SK-N-SH treated with all-trans-retinoic acid at 6 μM for 48 hours (cell line): Measurements from ENCODE around the gene KCNC3.

Source experiments
- ATAC-seq: fragments of 200-7000 bp; cut with Tn5 transposase; 3 replicates; pipeline ENCODE4 v1.9.1; 2020; ENCODE audit warnings: mild to moderate bottlenecking, moderate library complexity
- ARNTL ChIP-seq: fragments of 450-650 bp; formaldehyde crosslinking; IDR thresholded peaks from 2 replicates; pipeline ENCODE4 v1.5.0; 2020; ENCODE audit warnings: low read depth, mild to moderate bottlenecking, moderate library complexity, borderline replicate concordance
- BACH2 ChIP-seq: fragments of 250-450 bp; sonication (Bioruptor Pico); IDR thresholded peaks from 2 replicates; pipeline ENCODE4 v1.9.0; 2021; ENCODE audit warnings: mild to moderate bottlenecking, borderline replicate concordance
- CSDC2 ChIP-seq: fragments of 250-450 bp; sonication (Bioruptor Pico); IDR thresholded peaks from 2 replicates; pipeline ENCODE4 v1.5.0; 2020; ENCODE audit warnings: mild to moderate bottlenecking, moderate library complexity
- ESRRG ChIP-seq: fragments of 250-450 bp; sonication (Bioruptor Pico); IDR thresholded peaks from 2 replicates; pipeline ENCODE4 v1.6.1; 2021; ENCODE audit warnings: mild to moderate bottlenecking
- GLIS3 ChIP-seq: fragments of 250-450 bp; sonication (Bioruptor Pico); IDR thresholded peaks from 2 replicates; pipeline ENCODE4 v1.5.0; 2020; ENCODE audit warnings: mild to moderate bottlenecking, moderate library complexity
- OSR1 ChIP-seq: fragments of 250-450 bp; sonication (Bioruptor Pico); IDR thresholded peaks from 2 replicates; pipeline ENCODE4 v1.8.0; 2022; ENCODE audit warnings: moderate library complexity, mild to moderate bottlenecking, inconsistent platforms
- PPARA ChIP-seq: fragments of 250-450 bp; sonication (Bioruptor Pico); IDR thresholded peaks from 2 replicates; pipeline ENCODE4 v1.5.0; 2020; ENCODE audit warnings: mild to moderate bottlenecking, borderline replicate concordance
- RARB ChIP-seq: fragments of 250-450 bp; sonication (Bioruptor Pico); IDR thresholded peaks from 2 replicates; pipeline ENCODE4 v1.8.0; 2021; ENCODE audit warnings: mild to moderate bottlenecking, moderate library complexity
- SNAI2 ChIP-seq: fragments of 250-450 bp; sonication (Bioruptor Pico); IDR thresholded peaks from 2 replicates; pipeline ENCODE4 v1.5.0; 2020; ENCODE audit warnings: mild to moderate bottlenecking, moderate library complexity
- TCF4 ChIP-seq: fragments of 250-450 bp; sonication (Bioruptor Pico); IDR thresholded peaks from 2 replicates; pipeline ENCODE4 v1.8.0; 2021; ENCODE audit warnings: mild to moderate bottlenecking, moderate library complexity, borderline replicate concordance
- TOX ChIP-seq: fragments of 250-450 bp; sonication (Bioruptor Pico); IDR thresholded peaks from 2 replicates; pipeline ENCODE4 v1.8.0; 2021; ENCODE audit warnings: mild to moderate bottlenecking, moderate library complexity, borderline replicate concordance
- ZC3H10 ChIP-seq: fragments of 250-450 bp; sonication (Bioruptor Pico); IDR thresholded peaks from 2 replicates; pipeline ENCODE4 v1.5.1; 2021; ENCODE audit warnings: mild to moderate bottlenecking, moderate library complexity
- ZFP3 ChIP-seq: fragments of 250-450 bp; sonication (Bioruptor Pico); IDR thresholded peaks from 2 replicates; pipeline ENCODE4 v1.5.0; 2020; ENCODE audit warnings: mild to moderate bottlenecking, moderate library complexity
- ZFP30 ChIP-seq: fragments of 450-650 bp; formaldehyde crosslinking; IDR thresholded peaks from 2 replicates; pipeline ENCODE4 v1.5.0; 2022; ENCODE audit warnings: mild to moderate bottlenecking, moderate library complexity
- ZNF565 ChIP-seq: fragments of 450-650 bp; formaldehyde crosslinking; conservative IDR thresholded peaks from 2 replicates; pipeline ENCODE4 v1.5.0; 2020; ENCODE audit warnings: low read depth, mild to moderate bottlenecking, moderate library complexity
- ZNF70 ChIP-seq: fragments of 450-650 bp; formaldehyde crosslinking; IDR thresholded peaks from 2 replicates; pipeline ENCODE4 v1.5.0; 2020; ENCODE audit warnings: mild to moderate bottlenecking, moderate library complexity
- ZNF8 ChIP-seq: fragments of 450-650 bp; formaldehyde crosslinking; IDR thresholded peaks from 2 replicates; pipeline ENCODE4 v1.5.0; 2020; ENCODE audit warnings: mild to moderate bottlenecking, moderate library complexity
- TF ChIP-seq, protein P1 (sequence below): fragments of 250-450 bp; sonication (Bioruptor Pico); IDR thresholded peaks from 2 replicates; pipeline ENCODE4 v1.8.0; 2021; ENCODE audit warnings: low read depth, mild to moderate bottlenecking, moderate library complexity, borderline replicate concordance
- TF ChIP-seq, protein P2 (sequence below): fragments of 250-450 bp; sonication (Bioruptor Pico); IDR thresholded peaks from 2 replicates; pipeline ENCODE4 v1.5.1; 2020; ENCODE audit warnings: low read depth, mild to moderate bottlenecking, moderate library complexity
- TF ChIP-seq, protein P3 (sequence below): fragments of 250-450 bp; sonication (Bioruptor Pico); IDR thresholded peaks from 2 replicates; pipeline ENCODE4 v1.8.0; 2020; ENCODE audit warnings: mild to moderate bottlenecking, moderate library complexity, borderline replicate concordance
- TF ChIP-seq, protein P4 (sequence below): fragments of 250-450 bp; sonication (Bioruptor Pico); IDR thresholded peaks from 2 replicates; pipeline ENCODE4 v1.5.0; 2020; ENCODE audit warnings: mild to moderate bottlenecking, moderate library complexity
- TF ChIP-seq, protein P5 (sequence below): fragments of 250-450 bp; sonication (Bioruptor Pico); IDR thresholded peaks from 2 replicates; pipeline ENCODE4 v1.5.1; 2021; ENCODE audit warnings: mild to moderate bottlenecking, moderate library complexity

The KCNC3 gene

DNA sequence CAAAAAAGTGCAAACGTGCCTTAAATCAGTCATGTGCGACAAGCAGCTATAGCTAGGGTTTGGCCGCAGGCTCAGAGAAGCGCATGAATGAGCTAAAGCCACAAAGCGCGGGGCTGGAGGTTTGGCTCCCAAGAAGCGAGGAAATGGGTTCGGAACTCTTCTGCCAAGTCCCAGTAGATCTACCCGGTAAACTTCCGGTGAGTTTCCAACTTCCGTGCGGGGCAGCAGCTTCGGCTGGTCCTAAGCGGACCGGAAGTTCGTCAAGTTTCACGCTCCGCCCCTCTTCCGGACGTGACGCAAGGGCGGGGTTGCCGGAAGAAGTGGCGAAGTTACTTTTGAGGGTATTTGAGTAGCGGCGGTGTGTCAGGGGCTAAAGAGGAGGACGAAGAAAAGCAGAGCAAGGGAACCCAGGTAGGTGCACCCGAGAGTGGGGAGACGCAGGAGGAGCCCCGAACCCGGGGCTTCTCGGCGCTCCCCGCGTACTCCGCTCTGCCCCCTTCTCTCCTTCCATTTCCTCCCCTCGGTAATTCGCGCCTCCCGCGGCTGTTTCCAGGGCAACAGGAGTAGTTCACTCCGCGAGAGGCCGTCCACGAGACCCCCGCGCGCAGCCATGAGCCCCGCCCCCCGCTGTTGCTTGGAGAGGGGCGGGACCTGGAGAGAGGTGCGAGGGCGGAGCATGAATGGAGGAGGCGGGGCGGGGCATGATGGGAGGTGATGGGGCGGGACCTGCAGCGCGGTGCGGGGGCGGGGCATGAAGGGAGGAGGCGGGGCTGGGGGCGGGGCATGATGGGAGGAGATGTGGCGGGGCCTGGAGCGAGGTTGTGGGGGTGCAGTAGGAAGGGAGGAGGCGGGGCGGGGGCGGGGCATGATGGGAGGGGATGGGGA is 47.2 kb upstream of the KCNC3 start, which contains the start of gene NR1H2:
Gene NR1H2 (plus strand): TSS at position 292 of the 885 bp plus-strand sequence. CDS start 1,149 bp downstream, outside the sequence.
- ATAC-seq = peak; percentile 95
- TF ChIP-seq SNAI2 (no peak), TCF4 (no peak), ZFP3 (0 out of 2 replicates have a peak, but pooled peaks have one; percentile 30), ESRRG (CRISPR knock-in tag) (no peak; the same call in 1 of the 2 replicates), ZNF70 (CRISPR knock-in tag) (no peak), ZNF565 (no peak), PPARA (CRISPR knock-in tag) (no peak), RARB (CRISPR knock-in tag) (no peak), OSR1 (CRISPR knock-in tag) (no peak), ZC3H10 (CRISPR knock-in tag) (no peak), ZFP30 (CRISPR knock-in tag) (no peak), GLIS3 (CRISPR knock-in tag) (no peak), ARNTL (CRISPR knock-in tag) (no peak), CSDC2 (CRISPR knock-in tag) (no peak), ZNF8 (CRISPR knock-in tag) (no peak), TOX (CRISPR knock-in tag) (no peak), BACH2 (CRISPR knock-in tag) (no peak)
- TF ChIP-seq, protein P1, sequence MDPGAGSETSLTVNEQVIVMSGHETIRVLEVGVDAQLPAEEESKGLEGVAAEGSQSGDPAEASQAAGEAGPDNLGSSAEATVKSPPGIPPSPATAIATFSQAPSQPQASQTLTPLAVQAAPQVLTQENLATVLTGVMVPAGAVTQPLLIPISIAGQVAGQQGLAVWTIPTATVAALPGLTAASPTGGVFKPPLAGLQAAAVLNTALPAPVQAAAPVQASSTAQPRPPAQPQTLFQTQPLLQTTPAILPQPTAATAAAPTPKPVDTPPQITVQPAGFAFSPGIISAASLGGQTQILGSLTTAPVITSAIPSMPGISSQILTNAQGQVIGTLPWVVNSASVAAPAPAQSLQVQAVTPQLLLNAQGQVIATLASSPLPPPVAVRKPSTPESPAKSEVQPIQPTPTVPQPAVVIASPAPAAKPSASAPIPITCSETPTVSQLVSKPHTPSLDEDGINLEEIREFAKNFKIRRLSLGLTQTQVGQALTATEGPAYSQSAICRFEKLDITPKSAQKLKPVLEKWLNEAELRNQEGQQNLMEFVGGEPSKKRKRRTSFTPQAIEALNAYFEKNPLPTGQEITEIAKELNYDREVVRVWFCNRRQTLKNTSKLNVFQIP = no peak
- TF ChIP-seq, protein P2, sequence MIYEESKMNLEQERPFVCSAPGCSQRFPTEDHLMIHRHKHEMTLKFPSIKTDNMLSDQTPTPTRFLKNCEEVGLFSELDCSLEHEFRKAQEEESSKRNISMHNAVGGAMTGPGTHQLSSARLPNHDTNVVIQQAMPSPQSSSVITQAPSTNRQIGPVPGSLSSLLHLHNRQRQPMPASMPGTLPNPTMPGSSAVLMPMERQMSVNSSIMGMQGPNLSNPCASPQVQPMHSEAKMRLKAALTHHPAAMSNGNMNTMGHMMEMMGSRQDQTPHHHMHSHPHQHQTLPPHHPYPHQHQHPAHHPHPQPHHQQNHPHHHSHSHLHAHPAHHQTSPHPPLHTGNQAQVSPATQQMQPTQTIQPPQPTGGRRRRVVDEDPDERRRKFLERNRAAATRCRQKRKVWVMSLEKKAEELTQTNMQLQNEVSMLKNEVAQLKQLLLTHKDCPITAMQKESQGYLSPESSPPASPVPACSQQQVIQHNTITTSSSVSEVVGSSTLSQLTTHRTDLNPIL (CRISPR knock-in tag) = peak; percentile 24; the same call in 1 of the 2 replicates
- TF ChIP-seq, protein P3, sequence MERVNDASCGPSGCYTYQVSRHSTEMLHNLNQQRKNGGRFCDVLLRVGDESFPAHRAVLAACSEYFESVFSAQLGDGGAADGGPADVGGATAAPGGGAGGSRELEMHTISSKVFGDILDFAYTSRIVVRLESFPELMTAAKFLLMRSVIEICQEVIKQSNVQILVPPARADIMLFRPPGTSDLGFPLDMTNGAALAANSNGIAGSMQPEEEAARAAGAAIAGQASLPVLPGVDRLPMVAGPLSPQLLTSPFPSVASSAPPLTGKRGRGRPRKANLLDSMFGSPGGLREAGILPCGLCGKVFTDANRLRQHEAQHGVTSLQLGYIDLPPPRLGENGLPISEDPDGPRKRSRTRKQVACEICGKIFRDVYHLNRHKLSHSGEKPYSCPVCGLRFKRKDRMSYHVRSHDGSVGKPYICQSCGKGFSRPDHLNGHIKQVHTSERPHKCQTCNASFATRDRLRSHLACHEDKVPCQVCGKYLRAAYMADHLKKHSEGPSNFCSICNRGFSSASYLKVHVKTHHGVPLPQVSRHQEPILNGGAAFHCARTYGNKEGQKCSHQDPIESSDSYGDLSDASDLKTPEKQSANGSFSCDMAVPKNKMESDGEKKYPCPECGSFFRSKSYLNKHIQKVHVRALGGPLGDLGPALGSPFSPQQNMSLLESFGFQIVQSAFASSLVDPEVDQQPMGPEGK (CRISPR knock-in tag) = no peak
- TF ChIP-seq, protein P4, sequence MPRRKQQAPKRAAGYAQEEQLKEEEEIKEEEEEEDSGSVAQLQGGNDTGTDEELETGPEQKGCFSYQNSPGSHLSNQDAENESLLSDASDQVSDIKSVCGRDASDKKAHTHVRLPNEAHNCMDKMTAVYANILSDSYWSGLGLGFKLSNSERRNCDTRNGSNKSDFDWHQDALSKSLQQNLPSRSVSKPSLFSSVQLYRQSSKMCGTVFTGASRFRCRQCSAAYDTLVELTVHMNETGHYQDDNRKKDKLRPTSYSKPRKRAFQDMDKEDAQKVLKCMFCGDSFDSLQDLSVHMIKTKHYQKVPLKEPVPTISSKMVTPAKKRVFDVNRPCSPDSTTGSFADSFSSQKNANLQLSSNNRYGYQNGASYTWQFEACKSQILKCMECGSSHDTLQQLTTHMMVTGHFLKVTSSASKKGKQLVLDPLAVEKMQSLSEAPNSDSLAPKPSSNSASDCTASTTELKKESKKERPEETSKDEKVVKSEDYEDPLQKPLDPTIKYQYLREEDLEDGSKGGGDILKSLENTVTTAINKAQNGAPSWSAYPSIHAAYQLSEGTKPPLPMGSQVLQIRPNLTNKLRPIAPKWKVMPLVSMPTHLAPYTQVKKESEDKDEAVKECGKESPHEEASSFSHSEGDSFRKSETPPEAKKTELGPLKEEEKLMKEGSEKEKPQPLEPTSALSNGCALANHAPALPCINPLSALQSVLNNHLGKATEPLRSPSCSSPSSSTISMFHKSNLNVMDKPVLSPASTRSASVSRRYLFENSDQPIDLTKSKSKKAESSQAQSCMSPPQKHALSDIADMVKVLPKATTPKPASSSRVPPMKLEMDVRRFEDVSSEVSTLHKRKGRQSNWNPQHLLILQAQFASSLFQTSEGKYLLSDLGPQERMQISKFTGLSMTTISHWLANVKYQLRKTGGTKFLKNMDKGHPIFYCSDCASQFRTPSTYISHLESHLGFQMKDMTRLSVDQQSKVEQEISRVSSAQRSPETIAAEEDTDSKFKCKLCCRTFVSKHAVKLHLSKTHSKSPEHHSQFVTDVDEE (CRISPR knock-in tag) = no peak
- TF ChIP-seq, protein P5, sequence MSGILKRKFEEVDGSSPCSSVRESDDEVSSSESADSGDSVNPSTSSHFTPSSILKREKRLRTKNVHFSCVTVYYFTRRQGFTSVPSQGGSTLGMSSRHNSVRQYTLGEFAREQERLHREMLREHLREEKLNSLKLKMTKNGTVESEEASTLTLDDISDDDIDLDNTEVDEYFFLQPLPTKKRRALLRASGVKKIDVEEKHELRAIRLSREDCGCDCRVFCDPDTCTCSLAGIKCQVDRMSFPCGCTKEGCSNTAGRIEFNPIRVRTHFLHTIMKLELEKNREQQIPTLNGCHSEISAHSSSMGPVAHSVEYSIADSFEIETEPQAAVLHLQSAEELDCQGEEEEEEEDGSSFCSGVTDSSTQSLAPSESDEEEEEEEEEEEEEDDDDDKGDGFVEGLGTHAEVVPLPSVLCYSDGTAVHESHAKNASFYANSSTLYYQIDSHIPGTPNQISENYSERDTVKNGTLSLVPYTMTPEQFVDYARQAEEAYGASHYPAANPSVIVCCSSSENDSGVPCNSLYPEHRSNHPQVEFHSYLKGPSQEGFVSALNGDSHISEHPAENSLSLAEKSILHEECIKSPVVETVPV (CRISPR knock-in tag) = peak; percentile 53; the same call in 1 of the 2 replicates

DNA sequence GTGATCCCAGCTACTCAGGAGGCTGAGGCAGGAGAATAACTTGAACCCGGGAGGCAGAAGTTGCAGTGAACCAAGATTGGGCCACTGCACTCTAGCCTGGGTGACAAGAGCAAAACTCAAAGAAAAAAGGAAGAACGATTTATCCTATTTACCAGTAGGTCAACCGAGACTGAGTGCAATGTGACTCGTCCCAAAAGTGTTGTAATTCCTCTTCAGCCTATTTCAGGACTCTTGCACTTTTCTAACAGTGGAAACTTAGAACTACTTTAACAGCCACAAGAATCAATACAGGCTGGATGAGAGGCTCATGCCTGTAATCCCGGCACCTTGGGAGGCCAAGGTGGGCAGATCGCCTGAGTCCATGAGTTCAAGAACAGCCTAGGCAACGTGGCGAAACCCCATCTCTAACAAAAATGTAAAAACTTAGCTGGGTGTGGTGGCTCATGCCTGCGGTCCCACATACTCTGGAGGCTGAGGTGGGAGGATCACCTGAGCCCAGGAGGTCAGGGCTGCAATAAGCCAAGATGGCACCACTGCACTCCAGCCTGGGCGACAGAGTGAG is 42.8 kb upstream of the KCNC3 start:
- TF ChIP-seq ARNTL (CRISPR knock-in tag) (no peak), ZFP30 (CRISPR knock-in tag) (no peak), ZC3H10 (CRISPR knock-in tag) (no peak), ZFP3 (no peak)
- TF ChIP-seq, protein P4 (CRISPR knock-in tag) = no peak
- TF ChIP-seq, protein P2 (CRISPR knock-in tag) = no peak
- TF ChIP-seq, protein P5 (CRISPR knock-in tag) = no peak
- TF ChIP-seq, all 23 proteins: peak for 0
- no peak for ATAC-seq
